Activated naive CD8-positive, alpha-beta T cell treated with anti-CD3 and anti-CD28 coated beads, Interleukin-2, amount 50 U/mL, for 24 hours (primary cell): ENCODE measurements around the gene CCDC141.

Experiments
- ATAC-seq: fragments of 150-1000 bp; cut with Tn5 transposase; one replicate; pipeline ENCODE4 v1.10.0; 2021
- DNase-seq: peaks from one replicate; pipeline ENCODE4 v3.0.0; 2021
- H3K27ac Mint-ChIP-seq: one replicate; pipeline ENCODE4 v1.8.0; 2021; ENCODE audit warnings: mild to moderate bottlenecking, mixed read lengths
- H3K27me3 Mint-ChIP-seq: one replicate; pipeline ENCODE4 v1.8.0; 2021; ENCODE audit warnings: mixed read lengths
- H3K36me3 Mint-ChIP-seq: one replicate; pipeline ENCODE4 v1.8.0; 2021; ENCODE audit warnings: low read depth, mixed read lengths
- H3K4me1 Mint-ChIP-seq: one replicate; pipeline ENCODE4 v1.8.0; 2021; ENCODE audit warnings: mixed read lengths
- H3K4me3 Mint-ChIP-seq: one replicate; pipeline ENCODE4 v1.8.0; 2021; ENCODE audit warnings: mild to moderate bottlenecking, moderate library complexity, mixed read lengths
- H3K9me3 Mint-ChIP-seq: one replicate; pipeline ENCODE4 v1.8.0; 2021; ENCODE audit warnings: mixed read lengths

CCDC141 gene

DNA sequence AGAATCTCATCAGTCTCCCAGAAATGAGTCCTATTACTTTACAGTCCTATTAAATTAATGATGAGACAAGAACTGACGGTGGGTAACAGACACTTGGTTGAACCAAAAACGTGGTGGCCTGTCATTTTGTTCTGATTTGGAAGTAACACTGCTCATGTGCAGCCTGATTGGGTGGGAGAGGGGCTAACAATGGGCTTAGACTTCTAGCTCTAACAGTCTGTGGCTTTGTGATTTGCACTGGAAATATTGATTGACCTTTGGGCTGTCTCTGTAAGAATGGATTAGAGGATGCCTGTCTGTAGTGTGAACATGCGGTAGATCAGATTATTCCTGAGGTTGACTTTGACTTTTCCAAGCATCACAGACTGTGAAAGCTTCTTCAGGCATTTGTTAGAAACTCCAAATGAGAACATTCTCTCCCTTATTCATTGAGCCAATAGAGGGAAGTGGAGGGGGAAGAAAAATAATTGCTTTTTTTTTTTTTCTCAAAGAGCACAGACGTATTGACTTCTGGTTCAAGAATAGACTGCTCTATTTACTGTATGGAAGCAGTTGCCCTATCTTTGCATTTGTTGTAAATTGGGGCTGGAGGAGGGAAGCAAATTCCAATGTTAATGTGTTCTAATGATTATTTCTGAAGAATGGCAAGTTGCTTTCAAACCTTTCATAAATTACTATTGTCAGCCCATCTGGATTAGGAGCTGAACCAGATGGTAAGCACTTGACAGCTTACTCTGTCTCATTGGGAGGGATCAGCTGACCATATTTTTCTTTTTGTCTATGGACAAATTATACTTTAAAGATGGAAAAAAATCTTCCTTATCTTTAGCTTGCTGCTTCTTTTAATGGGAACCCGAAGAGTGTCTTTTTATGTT lies 156.9 kb downstream of the CCDC141 start:
- Mint-ChIP-seq H3K4me3 (no peak overlapping the region), H3K9me3 (no peaks in the 10 kb centered on the region), H3K4me1 (no peaks in the 10 kb centered on the region), H3K27me3 (no peaks in the 10 kb centered on the region), H3K36me3 (no peaks in the 10 kb centered on the region), H3K27ac (no peak overlapping the region)
- ATAC-seq (no peak), DNase-seq (no peak)

- ATAC-seq: no peak
- H3K4me3 Mint-ChIP-seq: no peak overlapping the region
- no peak overlapping the region for H3K27ac Mint-ChIP-seq
Observed at GRCh38 chr2:178891959-178892485, 157.9 kb downstream of the CCDC141 start.

DNA sequence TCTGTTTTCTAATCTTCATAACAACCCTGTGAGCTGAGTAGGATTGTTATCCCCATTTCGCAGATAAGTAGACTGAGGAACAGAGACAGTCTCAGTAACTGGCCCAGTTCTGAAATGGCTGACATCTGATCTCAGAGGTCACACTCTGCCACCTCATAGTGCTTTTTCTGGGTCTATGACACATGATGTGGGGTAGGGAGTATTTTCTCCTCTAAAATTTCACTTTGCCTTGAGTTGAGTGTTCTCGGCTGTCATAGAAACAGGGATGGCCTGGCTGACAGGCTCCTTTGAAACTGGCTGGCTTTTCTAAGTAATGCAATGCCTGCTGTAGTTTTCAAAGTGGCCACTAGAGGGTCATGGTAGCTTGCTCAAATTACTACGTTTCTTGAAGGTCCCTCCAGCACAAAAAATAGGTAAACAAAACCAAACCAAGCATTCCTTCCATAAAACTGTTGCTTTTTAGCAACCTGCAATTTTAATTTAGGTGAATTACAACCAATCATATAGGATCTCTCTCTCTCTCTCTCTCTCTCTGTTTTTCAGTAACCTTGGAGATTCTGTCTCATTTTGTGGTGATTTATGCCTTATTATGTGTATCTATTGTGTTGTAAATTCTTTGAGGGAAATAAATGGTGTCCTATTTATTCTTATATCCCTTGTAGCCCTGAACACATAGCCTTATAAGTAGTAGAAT lies 158.5 kb downstream of the CCDC141 start:
- ATAC-seq (peak; percentile 73), DNase-seq (peak; percentile 66)
- Mint-ChIP-seq H3K27me3 (no peaks in the 10 kb centered on the region), H3K4me1 (no peaks in the 10 kb centered on the region), H3K9me3 (no peaks in the 10 kb centered on the region), H3K4me3 (no peak overlapping the region), H3K36me3 (no peaks in the 10 kb centered on the region), H3K27ac (no peak overlapping the region)

More at GRCh38 chr2:178891959-178892485, 157.9 kb downstream of the CCDC141 start:
- no peaks in the 10 kb centered on the region for H3K27me3 Mint-ChIP-seq
- no peaks in the 10 kb centered on the region for H3K36me3 Mint-ChIP-seq
- no peak for DNase-seq
- H3K4me1 Mint-ChIP-seq: no peaks in the 10 kb centered on the region
- no peaks in the 10 kb centered on the region for H3K9me3 Mint-ChIP-seq

DNA sequence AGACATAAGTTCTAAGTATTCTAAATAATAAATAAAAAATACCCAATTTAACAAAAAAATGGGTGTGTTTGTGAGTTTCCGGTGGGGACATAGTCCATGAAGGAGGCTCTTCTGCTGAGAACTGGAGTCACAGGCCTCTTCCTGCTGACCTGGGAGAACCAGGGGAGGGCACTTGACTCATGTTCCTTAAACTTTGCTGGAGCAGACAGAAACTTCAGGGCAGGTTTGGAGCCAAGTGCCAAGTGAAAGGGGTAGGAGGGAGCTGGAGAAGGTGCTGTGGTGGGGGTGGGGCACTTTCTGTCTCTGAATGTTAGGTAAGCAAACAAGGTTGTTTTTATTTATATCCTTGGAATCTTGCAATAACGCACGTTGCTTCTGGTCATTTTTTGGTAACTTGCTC lies 163.9 kb downstream of the CCDC141 start:
- ATAC-seq: no peak
- H3K27me3 Mint-ChIP-seq: no peaks in the 10 kb centered on the region
- no peak for DNase-seq
- no peak overlapping the region for H3K27ac Mint-ChIP-seq
- H3K36me3 Mint-ChIP-seq: no peaks in the 10 kb centered on the region
- H3K4me1 Mint-ChIP-seq: no peaks in the 10 kb centered on the region
- no peak overlapping the region for H3K4me3 Mint-ChIP-seq
- no peaks in the 10 kb centered on the region for H3K9me3 Mint-ChIP-seq

- Mint-ChIP-seq H3K4me1 (no peaks in the 10 kb centered on the region), H3K36me3 (no peaks in the 10 kb centered on the region), H3K4me3 (no peak overlapping the region), H3K9me3 (no peaks in the 10 kb centered on the region), H3K27me3 (no peaks in the 10 kb centered on the region), H3K27ac (no peak overlapping the region)
- DNase-seq (no peak), ATAC-seq (no peak)
Observed at GRCh38 chr2:178884440-178884839, 165.5 kb downstream of the CCDC141 start.

DNA sequence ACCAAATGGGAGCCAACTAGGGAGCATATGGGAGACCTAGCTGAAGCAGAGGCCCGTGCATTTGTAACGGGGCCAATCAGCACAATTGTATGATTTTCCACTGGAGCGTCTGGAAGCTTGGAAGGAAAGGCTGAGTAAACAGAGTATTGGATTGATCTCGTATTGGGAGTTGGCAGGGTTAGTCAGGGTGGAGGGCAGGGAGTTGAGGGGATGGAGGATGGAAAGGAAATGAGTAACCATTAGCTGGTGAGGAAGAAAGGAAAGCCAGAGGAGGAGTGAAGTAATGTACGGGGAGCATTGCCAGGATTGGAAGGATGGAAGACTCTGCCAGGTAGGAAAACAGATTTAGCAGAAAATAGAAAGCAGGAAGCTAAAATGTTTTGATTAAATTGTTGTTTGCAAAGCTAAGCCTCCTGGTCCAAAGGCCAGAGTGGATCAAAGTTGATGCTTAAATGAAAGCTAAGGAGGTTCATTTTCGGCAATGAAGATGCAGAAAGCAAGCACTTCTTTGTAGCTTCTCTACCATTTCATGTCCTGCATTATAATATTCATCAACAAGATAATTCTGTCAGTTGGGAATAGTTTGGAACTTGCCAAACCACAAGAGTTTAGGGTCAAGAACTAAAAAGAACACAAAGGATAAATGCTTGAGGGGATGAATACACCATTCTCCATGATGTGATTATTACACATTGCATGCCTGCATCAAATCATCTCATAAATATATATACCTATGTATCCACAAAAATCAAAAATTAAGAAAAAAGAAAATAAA lies 167.1 kb downstream of the CCDC141 start:
- H3K4me3 Mint-ChIP-seq: no peak overlapping the region
- no peaks in the 10 kb centered on the region for H3K27me3 Mint-ChIP-seq
- ATAC-seq: no peak
- no peaks in the 10 kb centered on the region for H3K36me3 Mint-ChIP-seq
- no peak overlapping the region for H3K27ac Mint-ChIP-seq
- H3K9me3 Mint-ChIP-seq: no peaks in the 10 kb centered on the region
- DNase-seq: no peak
- H3K4me1 Mint-ChIP-seq: no peaks in the 10 kb centered on the region

DNA sequence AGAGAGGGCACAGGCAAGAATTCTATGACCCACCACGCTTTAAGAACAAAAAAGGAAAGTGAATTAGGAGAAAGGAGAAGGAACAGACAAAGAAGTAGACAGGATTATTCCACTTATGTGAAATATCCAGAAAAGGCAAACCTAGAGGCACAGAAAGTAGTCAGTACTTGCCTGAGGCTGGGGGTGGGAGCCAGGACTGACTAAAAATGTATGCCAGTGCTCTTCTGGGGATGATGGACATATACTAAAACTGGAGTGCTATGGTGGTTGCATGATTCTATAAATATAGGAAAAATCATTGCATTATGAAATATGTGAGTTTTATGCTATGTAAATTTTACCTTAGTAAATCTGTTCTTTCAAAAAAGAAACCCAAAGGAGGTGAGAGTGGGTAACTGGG lies 168.9 kb downstream of the CCDC141 start:
- ATAC-seq (no peak), DNase-seq (no peak)
- no peaks in the 10 kb centered on the region for H3K4me1 Mint-ChIP-seq
- H3K9me3 Mint-ChIP-seq: no peaks in the 10 kb centered on the region
- H3K36me3 Mint-ChIP-seq: no peaks in the 10 kb centered on the region
- no peaks in the 10 kb centered on the region for H3K27me3 Mint-ChIP-seq
- no peak overlapping the region for H3K27ac Mint-ChIP-seq
- no peak overlapping the region for H3K4me3 Mint-ChIP-seq

GRCh38 chr2:178880257-178880656 lies 169.7 kb downstream of the CCDC141 start:
- H3K4me1 Mint-ChIP-seq: no peaks in the 10 kb centered on the region
- H3K27ac Mint-ChIP-seq: no peak overlapping the region
- no peaks in the 10 kb centered on the region for H3K36me3 Mint-ChIP-seq
- DNase-seq (no peak), ATAC-seq (no peak)
- H3K27me3 Mint-ChIP-seq: no peaks in the 10 kb centered on the region
- H3K9me3 Mint-ChIP-seq: no peaks in the 10 kb centered on the region
- H3K4me3 Mint-ChIP-seq: no peak overlapping the region

- Mint-ChIP-seq H3K9me3 (no peaks in the 10 kb centered on the region), H3K36me3 (no peaks in the 10 kb centered on the region), H3K4me1 (no peaks in the 10 kb centered on the region), H3K27ac (no peak overlapping the region), H3K4me3 (no peak overlapping the region), H3K27me3 (no peaks in the 10 kb centered on the region)
- ATAC-seq: no peak
- DNase-seq: no peak
Observed at GRCh38 chr2:178877874-178878273, 172.1 kb downstream of the CCDC141 start.

GRCh38 chr2:178874529-178875240 lies 175.3 kb downstream of the CCDC141 start:
- Mint-ChIP-seq H3K4me1 (peaks cover 17% of the 10 kb centered on the region), H3K27me3 (no peaks in the 10 kb centered on the region), H3K4me3 (no peak overlapping the region), H3K36me3 (no peaks in the 10 kb centered on the region), H3K9me3 (no peaks in the 10 kb centered on the region), H3K27ac (no peak overlapping the region)
- no peak for DNase-seq
- ATAC-seq: no peak

GRCh38 chr2:178873912-178874311 lies 176.0 kb downstream of the CCDC141 start:
- H3K27ac Mint-ChIP-seq: no peak overlapping the region
- no peak overlapping the region for H3K4me3 Mint-ChIP-seq
- no peak for ATAC-seq
- peaks cover 17% of the 10 kb centered on the region for H3K4me1 Mint-ChIP-seq
- DNase-seq: no peak
- no peaks in the 10 kb centered on the region for H3K27me3 Mint-ChIP-seq
- no peaks in the 10 kb centered on the region for H3K9me3 Mint-ChIP-seq
- H3K36me3 Mint-ChIP-seq: no peaks in the 10 kb centered on the region

GRCh38 chr2:178871536-178871935 lies 178.4 kb downstream of the CCDC141 start:
- H3K4me3 Mint-ChIP-seq: no peak overlapping the region
- no peak for DNase-seq
- no peak overlapping the region for H3K27ac Mint-ChIP-seq
- H3K4me1 Mint-ChIP-seq: peaks cover 17% of the 10 kb centered on the region
- H3K36me3 Mint-ChIP-seq: no peaks in the 10 kb centered on the region
- H3K9me3 Mint-ChIP-seq: no peaks in the 10 kb centered on the region
- H3K27me3 Mint-ChIP-seq: no peaks in the 10 kb centered on the region
- peak; percentile 79 for ATAC-seq

DNA sequence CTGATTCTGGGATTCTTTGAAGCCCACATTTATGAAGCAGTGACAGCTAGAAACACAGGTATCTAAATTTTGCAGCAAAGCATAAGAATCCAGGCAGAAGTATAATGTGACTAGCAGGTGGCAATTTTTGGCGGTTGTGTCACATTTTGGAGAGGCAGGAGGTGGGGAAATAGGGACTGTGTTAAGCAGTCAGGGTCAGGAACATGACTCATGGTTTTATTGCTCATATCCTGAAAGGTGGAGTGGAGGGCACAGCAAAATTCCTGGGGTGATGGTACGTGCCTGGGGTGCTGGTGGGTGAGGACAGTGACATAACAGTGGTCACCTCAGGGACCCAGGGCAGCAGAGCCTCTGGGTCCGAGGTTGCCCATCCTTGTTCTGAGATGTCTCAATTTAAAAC lies 179.2 kb downstream of the CCDC141 start:
- H3K27ac Mint-ChIP-seq: no peak overlapping the region
- H3K4me1 Mint-ChIP-seq: peaks cover 17% of the 10 kb centered on the region

GRCh38 chr2:178865999-178866398 lies 183.9 kb downstream of the CCDC141 start:
- Mint-ChIP-seq H3K9me3 (no peaks in the 10 kb centered on the region), H3K27me3 (no peaks in the 10 kb centered on the region), H3K4me3 (no peak overlapping the region), H3K36me3 (peaks cover 9% of the 10 kb centered on the region), H3K27ac (no peak overlapping the region), H3K4me1 (peaks cover 5% of the 10 kb centered on the region)
- DNase-seq: no peak
- ATAC-seq: no peak

More for the DNA sequence above, 179.2 kb downstream of the CCDC141 start:
- Mint-ChIP-seq H3K36me3 (peaks cover under 1% of the 10 kb centered on the region), H3K9me3 (no peaks in the 10 kb centered on the region), H3K4me3 (no peak overlapping the region), H3K27me3 (no peaks in the 10 kb centered on the region)
- no peak for DNase-seq
- peak; percentile 69 for ATAC-seq
